ENCODE measurements around the gene SPAG5. TPM values are rescaled to one million over a fixed set of nuclear protein-coding genes. Genes with fewer than 3 reads are reported as not detected.

The SPAG5 gene
- total RNA-seq, 2 experiments from 2014 or later, result 125 to 127 TPM

DNA sequence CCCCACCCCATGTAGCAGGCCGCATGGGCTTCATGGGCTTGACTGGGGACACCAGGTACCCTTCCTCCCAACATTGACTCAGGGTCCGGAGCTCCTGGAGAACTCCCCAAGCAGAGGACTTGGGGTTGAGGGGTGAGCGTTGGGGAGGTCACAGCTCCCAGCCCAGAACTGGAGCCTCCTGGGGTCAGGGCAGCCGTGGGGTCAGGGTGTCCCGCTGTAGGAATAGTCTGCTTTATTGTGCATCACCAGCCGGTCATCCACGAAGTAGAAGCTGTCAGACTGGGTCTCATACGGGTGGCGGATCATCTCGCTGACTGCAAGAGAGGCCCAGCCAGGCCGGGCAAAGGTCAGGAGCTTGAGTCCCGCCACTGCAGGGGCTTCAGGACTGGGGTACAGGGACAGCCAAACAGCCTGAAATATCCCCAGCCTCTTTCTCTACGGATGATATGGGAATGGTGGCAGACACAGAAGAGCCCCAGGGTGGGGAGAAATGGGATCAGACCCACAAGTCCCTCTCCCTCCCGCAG is 51.7 kb downstream of the SPAG5 start:
- Mint-ChIP-seq H3K4me1 (peaks cover 43% of the 10 kb centered on the region), H3K9me3 (no peaks in the 10 kb centered on the region), H3K4me3 (no peak overlapping the region), H3K36me3 (ENCODE audit: low read depth) (peaks cover 11% of the 10 kb centered on the region), H3K27me3 (no peaks in the 10 kb centered on the region), H3K27ac (peak overlapping the region; percentile 72)
- POLR2A ChIA-PET, result interaction anchor here (0.6 to 6.2 kb wide), 5 partner anchors 24 to 589 kb away, joined by 3 to 64 read pairs (median 3); partner anchors contain the start of genes BLTP2, PIGS and TNFAIP1
- no peak for DNase-seq
- CTCF ChIA-PET, result interaction anchor here (0.8 to 1.6 kb wide), 6 partner anchors 8 to 51 kb away, joined by 3 to 9 read pairs (median 3); partner anchors contain the start of gene PIGS

DNA sequence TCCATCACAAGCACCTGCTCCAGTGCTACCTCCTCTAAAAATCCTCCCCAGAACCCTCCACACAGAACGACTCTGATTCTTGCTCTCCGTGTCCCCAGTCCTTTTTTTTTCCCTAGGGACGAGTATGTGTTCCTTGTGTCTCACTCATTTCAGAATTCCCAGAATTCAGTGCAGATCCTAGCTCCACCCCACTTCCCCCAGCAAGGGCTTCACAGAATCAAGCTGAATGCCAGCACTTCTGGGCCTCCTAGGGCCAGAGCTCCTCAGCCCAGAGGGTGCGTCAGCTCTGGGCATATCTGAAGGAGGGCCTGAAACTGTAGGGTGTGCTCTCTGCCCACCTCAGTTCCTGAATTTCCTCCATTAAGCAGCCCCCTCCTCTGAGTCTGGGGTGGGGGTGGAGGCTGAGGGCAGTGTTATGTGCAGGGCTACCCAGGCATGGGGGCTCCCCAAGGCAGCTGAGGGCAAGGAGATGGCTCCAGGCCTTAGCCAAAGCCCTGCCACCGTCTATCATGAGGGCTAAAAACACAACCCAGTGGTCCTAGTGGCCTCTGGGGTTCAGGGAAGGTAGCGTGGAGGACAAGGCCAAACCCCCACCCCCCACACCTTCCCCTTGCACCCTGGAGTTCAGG is 52.9 kb downstream of the SPAG5 start:
- peaks cover 33% of the 10 kb centered on the region for H3K4me1 Mint-ChIP-seq
- CTCF ChIA-PET, result interaction anchor here (1.0 to 1.6 kb wide), 2 partner anchors 10 to 25 kb away, joined by 4 to 9 read pairs; partner anchors contain the start of gene PIGS
- peaks cover 8% of the 10 kb centered on the region for H3K36me3 Mint-ChIP-seq (ENCODE audit: low read depth)
- no peaks in the 10 kb centered on the region for H3K9me3 Mint-ChIP-seq
- no peak for DNase-seq
- POLR2A ChIA-PET, result interaction anchor here (1.3 to 6.2 kb wide), 2 partner anchors 25 to 99 kb away, joined by 3 to 64 read pairs; partner anchors contain the start of genes BLTP2 and PIGS
- no peaks in the 10 kb centered on the region for H3K27me3 Mint-ChIP-seq
- no peak overlapping the region for H3K4me3 Mint-ChIP-seq
- H3K27ac Mint-ChIP-seq, result no peak overlapping the region

DNA sequence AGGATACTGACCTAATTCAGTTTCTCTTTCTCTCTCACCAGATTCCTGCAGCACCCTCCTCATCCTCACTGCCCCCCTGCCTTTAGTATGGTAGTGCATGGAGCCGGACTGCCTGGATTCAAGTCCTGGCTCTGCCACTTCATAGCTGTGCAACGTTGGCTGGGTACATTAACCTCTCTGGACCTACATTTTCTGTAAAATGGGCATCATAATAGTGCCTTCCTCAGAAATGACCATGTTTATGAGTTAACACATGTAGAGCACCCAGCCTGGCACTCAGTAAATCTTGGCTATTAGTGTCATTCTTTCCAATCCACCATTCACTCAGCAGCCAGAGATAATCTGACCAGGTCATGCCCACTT is 53.7 kb downstream of the SPAG5 start:
- no peaks in the 10 kb centered on the region for H3K27me3 Mint-ChIP-seq
- ChIA-PET POLR2A (no interaction called here), CTCF (interaction anchor here (1.3 kb wide), 1 partner anchor 8 kb away, joined by 3 read pairs; no protein-coding TSS in a partner anchor)
- H3K27ac Mint-ChIP-seq, result no peak overlapping the region
- H3K4me3 Mint-ChIP-seq, result no peak overlapping the region
- DNase-seq, result no peak
- H3K9me3 Mint-ChIP-seq, result no peaks in the 10 kb centered on the region
- peaks cover 8% of the 10 kb centered on the region for H3K36me3 Mint-ChIP-seq (ENCODE audit: low read depth)
- peaks cover 25% of the 10 kb centered on the region for H3K4me1 Mint-ChIP-seq

DNA sequence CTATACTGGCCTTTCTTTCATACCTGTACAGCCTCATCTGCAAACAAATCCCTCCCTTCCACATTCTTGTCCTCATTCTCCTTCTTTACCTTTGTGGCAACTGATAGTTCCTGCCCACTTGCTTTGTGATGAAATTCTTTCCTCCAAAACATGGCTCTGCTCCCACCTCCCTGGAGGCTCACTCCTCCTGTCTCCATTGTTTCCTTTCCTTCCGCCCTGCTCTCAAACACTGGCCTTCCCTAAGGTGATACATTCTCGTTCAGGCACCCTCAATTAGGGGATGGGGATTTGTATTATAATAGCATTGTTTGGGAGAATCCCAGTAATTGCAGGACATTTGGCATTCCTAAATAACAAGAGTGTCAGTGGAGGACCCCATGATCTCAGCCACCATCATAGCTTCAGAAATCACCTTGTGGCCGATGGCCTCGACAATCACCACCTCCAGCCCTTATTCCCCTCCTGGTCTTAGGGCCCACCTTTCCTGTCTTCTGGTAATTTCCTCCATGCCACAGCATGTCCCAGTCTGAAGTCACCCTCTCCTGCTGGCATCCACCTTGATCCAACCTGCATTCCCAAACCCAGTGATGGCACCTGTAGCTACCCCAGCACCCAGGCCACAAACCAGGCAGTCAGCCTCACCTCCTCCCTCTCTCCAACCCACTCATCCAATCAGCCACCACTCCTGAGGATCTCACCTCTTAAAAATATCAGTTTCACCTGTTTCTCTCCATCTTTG is 54.3 kb downstream of the SPAG5 start:
- POLR2A ChIA-PET, result no interaction called here
- DNase-seq, result no peak
- H3K4me3 Mint-ChIP-seq, result no peak overlapping the region
- H3K27ac Mint-ChIP-seq, result no peak overlapping the region
- CTCF ChIA-PET, result interaction anchor here (1.3 kb wide), 1 partner anchor 8 kb away, joined by 3 read pairs; no protein-coding TSS in a partner anchor
- H3K4me1 Mint-ChIP-seq, result peaks cover 19% of the 10 kb centered on the region
- H3K27me3 Mint-ChIP-seq, result no peaks in the 10 kb centered on the region
- H3K36me3 Mint-ChIP-seq (ENCODE audit: low read depth), result peaks cover 8% of the 10 kb centered on the region
- no peaks in the 10 kb centered on the region for H3K9me3 Mint-ChIP-seq

DNA sequence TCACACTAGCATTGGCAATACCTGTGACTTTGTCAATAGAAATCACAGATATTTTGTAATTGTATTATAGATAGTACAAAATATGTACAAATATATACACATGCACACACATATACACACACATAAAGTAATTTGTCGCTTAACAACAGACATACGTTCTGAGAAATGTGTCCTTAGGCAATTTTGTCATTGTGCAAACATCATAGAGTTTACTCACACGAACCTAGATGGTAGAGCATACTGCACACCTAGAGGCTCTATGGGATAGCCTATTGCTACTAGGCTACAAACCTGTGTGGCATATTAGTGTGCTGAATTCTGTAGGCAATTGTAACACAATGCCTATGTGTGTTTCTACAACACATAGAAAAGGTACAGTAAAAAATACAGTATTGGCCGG is 57.4 kb downstream of the SPAG5 start:
- H3K4me3 Mint-ChIP-seq, result no peak overlapping the region
- no peak overlapping the region for H3K27ac Mint-ChIP-seq
- no peaks in the 10 kb centered on the region for H3K9me3 Mint-ChIP-seq
- no peaks in the 10 kb centered on the region for H3K27me3 Mint-ChIP-seq
- H3K36me3 Mint-ChIP-seq (ENCODE audit: low read depth), result peaks cover 5% of the 10 kb centered on the region
- no peak for DNase-seq
- H3K4me1 Mint-ChIP-seq, result no peaks in the 10 kb centered on the region
- CTCF ChIA-PET, result interaction anchor here (1.0 to 2.1 kb wide), 3 partner anchors 9 to 46 kb away, joined by 3 to 17 read pairs (median 5); no protein-coding TSS in a partner anchor
- POLR2A ChIA-PET, result no interaction called here

DNA sequence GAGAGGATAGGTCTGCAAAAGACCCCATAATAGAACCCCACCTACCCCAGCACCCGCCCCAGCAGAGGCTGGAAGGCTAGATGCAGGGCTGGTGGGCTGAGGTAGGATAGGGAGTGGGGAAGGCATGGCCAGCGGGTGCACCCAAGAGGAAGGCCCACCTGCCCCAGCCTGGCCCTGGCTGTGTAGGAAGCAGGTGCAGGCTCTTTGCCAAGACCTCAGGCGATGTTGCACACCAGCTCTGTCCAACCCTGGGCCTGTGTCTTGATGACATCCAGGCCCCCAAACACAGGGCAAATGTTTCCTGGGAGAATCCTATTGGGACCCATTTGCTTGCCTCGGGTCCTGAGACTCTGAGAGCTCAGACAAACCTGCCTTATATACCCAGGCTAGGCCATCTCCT is 58.6 kb downstream of the SPAG5 start:
- no peaks in the 10 kb centered on the region for H3K27me3 Mint-ChIP-seq
- no peaks in the 10 kb centered on the region for H3K36me3 Mint-ChIP-seq (ENCODE audit: low read depth)
- ChIA-PET CTCF (interaction anchor here (0.7 to 2.1 kb wide), 8 partner anchors 7 to 183 kb away, joined by 3 to 17 read pairs (median 3); partner anchors contain the start of genes PIGS and POLDIP2), POLR2A (no interaction called here)
- DNase-seq, result no peak
- no peaks in the 10 kb centered on the region for H3K4me1 Mint-ChIP-seq
- no peak overlapping the region for H3K4me3 Mint-ChIP-seq
- no peak overlapping the region for H3K27ac Mint-ChIP-seq
- H3K9me3 Mint-ChIP-seq, result no peaks in the 10 kb centered on the region

DNA sequence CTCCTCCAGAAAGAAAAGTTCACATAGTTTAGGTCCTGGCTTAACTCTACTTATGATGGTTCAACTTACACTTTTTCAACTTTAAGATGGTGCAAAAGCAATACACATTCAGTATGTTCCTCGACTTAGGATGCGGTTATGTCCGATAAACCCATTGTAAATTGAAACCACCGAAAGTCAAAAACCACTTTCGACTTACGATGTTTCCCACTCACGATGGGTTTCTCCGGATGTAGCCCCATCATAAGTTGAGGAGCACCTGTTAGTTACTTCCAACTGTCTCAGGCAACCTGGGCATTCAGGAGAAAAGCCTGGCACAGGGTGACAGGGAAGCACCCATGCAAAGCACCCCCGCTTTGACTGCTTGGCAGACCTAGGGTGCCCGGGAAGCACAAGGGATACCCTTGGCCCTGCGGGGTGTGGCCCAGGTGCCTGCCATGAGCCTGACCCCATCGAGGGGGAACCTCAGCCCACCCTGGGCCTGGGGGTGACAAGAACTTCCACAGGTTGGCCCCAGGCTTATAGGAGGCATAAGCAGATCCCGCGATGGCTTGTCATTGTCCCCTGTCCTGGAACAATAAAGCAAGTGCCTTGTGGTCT is 60.4 kb downstream of the SPAG5 start:
- ChIA-PET CTCF (interaction anchor here (1.0 to 2.2 kb wide), 3 partner anchors 10 to 121 kb away, joined by 4 to 8 read pairs (median 4); no protein-coding TSS in a partner anchor), POLR2A (no interaction called here)
- no peak for DNase-seq
- Mint-ChIP-seq H3K4me1 (no peaks in the 10 kb centered on the region), H3K4me3 (no peak overlapping the region), H3K36me3 (ENCODE audit: low read depth) (no peaks in the 10 kb centered on the region), H3K27me3 (no peaks in the 10 kb centered on the region), H3K27ac (no peak overlapping the region), H3K9me3 (no peaks in the 10 kb centered on the region)

DNA sequence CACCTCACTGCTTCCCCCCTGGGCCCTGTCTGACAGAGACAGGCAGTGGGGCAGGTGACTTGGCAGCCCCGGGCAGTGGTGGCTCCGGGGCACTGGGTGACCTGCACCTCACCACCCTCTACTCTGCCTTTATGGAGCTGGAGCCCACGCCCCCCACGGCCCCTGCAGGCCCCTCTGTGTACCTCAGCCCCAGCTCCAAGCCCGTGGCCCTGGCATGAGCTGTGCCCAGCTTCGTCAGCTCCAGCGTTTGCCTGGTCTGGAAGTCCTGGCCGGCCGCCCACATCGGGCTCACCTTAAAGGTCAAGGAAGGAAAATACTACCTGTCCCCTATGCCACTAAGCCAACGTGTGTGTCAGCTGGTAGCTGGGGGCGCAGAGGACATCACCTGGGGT is 61.6 kb downstream of the SPAG5 start:
- Mint-ChIP-seq H3K9me3 (no peaks in the 10 kb centered on the region), H3K27ac (no peak overlapping the region), H3K27me3 (no peaks in the 10 kb centered on the region), H3K36me3 (ENCODE audit: low read depth) (no peaks in the 10 kb centered on the region), H3K4me3 (no peak overlapping the region), H3K4me1 (no peaks in the 10 kb centered on the region)
- DNase-seq, result no peak
- CTCF ChIA-PET, result interaction anchor here (1.0 to 2.2 kb wide), 3 partner anchors 11 to 120 kb away, joined by 4 to 8 read pairs (median 4); no protein-coding TSS in a partner anchor
- POLR2A ChIA-PET, result no interaction called here

DNA sequence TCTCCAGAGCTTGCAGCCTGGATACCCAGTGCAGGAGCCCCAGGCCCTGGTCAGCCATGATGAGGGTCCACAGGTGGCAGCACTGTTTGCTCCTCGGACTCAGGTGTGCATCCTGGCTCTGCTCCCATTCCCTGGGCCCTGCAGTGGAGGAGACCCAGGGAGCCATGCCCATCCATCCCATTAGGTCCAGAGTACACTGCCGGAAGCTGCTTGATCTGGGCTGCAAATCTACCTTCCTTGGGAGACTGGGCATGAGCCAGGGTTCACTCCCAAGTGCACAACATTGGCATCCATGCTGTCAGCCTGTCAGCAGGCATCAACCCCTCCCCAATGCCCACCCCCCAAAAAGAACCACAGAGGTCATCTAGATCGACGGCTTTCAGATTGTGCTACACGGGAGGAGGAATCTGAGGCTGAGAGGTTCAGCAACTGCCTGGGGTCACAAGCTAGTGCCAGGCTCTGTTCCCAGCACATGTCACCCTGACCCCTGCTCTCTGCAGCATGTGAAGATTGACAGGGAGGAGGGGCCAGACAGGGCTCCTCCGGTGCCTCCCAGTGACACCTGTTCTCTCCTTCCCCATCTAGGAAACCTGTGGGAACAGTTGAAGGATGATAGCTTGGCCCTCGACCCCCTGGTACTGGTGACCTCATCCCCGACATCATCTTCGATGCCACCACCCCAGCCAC is 62.1 kb downstream of the SPAG5 start:
- DNase-seq, result no peak
- ChIA-PET CTCF (interaction anchor here (0.8 to 2.2 kb wide), 4 partner anchors 10 to 107 kb away, joined by 3 to 8 read pairs (median 4); no protein-coding TSS in a partner anchor), POLR2A (no interaction called here)
- Mint-ChIP-seq H3K27me3 (peaks cover 2% of the 10 kb centered on the region), H3K4me1 (no peaks in the 10 kb centered on the region), H3K27ac (no peak overlapping the region), H3K36me3 (ENCODE audit: low read depth) (no peaks in the 10 kb centered on the region), H3K9me3 (no peaks in the 10 kb centered on the region), H3K4me3 (no peak overlapping the region)

DNA sequence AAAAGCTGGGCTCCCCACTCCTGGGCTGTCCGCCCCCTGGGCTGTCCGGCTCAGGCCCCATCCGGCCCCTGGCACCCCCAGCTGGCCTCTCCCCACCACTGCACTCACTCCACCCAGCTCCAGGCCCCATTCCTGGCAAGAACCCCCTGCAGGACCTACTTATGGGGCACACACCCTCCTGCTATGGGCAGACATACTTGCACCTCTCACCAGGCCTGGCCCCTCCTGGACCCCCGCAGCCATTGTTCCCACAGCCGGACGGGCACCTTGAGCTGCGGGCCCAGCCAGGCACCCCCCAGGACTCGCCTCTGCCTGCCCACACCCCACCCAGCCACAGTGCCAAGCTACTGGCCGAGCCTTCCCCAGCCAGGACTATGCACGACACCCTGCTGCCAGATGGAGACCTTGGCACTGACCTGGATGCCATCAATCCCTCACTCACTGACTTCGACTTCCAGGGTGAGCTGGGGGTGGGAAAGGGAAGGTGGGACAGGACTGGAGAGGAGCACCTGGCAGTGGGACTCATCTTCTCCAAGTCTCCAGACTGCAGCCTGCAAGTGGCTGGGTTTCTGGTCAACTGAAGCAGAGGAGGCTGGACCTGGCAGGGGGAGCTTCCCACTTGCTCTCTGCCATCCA is 64.0 kb downstream of the SPAG5 start:
- Mint-ChIP-seq H3K4me1 (no peaks in the 10 kb centered on the region), H3K27ac (no peak overlapping the region), H3K4me3 (no peak overlapping the region), H3K9me3 (no peaks in the 10 kb centered on the region), H3K27me3 (peaks cover 2% of the 10 kb centered on the region), H3K36me3 (ENCODE audit: low read depth) (no peaks in the 10 kb centered on the region)
- DNase-seq, result no peak
- ChIA-PET POLR2A (no interaction called here), CTCF (interaction anchor here (1.2 kb wide), 1 partner anchor 40 kb away, joined by 3 read pairs; no protein-coding TSS in a partner anchor)

DNA sequence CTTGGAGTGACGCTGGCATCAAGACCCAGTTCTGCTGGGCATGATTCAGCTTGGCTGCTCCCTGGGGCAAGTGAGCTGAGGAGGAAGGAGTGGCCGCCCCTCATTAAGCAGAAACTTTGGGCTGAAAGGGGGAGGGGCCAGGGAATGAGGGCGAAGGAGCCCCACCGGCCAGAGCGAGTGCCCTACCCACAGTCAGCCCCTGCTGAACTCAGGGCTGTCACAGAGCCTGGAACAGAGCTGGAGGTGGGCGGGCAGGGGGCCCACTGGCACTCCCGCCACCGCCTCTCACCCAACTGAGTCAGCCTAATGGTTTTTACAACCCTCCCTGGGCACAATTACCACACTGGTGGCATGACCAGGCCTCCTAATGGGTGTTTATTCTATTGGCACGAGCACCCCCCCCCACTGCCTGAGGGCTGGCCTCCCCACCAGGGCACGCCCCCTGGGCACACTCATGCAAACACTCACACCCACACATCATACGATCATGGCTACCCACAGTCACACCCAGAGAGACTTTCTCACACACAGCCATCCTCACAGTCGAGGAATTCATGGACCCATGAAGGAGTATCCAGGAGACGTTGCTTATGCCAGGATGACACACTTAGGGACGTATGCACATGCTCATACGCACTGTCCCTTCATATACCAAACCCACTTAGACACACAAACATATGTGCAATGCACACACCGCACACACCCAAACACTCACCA is 65.6 kb downstream of the SPAG5 start:
- CTCF ChIA-PET, result no interaction called here
- Mint-ChIP-seq H3K4me1 (no peaks in the 10 kb centered on the region), H3K27ac (no peak overlapping the region), H3K36me3 (ENCODE audit: low read depth) (no peaks in the 10 kb centered on the region), H3K27me3 (peaks cover 2% of the 10 kb centered on the region), H3K9me3 (no peaks in the 10 kb centered on the region), H3K4me3 (no peak overlapping the region)
- POLR2A ChIA-PET, result no interaction called here
- no peak for DNase-seq
